ENCODE measurements around the gene DOCK4.

The DOCK4 gene

DNA sequence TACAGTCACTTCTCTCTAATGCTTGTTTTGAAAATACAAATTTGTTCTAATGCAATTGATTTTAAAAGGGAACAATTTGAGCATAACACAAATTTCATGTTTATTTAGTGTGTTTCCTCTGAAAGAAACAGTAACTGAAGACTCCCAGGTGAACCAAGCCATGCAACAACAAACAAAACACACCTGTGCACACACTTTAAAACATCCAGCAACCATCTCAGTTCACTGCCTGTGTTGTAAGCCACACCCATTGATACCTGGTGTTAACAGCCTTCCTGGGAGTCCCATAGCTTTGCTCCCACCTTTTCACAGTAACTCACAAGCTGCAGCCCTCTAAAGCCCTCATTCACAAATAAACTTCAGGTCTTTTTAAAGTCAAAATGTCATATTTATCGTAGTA is 89.3 kb downstream of the DOCK4 start:
- no peaks in the 10 kb centered on the region for H3K9me3 ChIP-seq
- intact Hi-C loops (cut with DNase I; ENCODE audit: low total_unique reads) = no loop called here
- peaks cover 0 to 6% (median 0%) of the 10 kb centered on the region in 4 donors for H3K4me1 ChIP-seq
- DNase-seq = no peak
- H3K36me3 ChIP-seq = no peaks in the 10 kb centered on the region
- TF ChIP-seq, protein P1, sequence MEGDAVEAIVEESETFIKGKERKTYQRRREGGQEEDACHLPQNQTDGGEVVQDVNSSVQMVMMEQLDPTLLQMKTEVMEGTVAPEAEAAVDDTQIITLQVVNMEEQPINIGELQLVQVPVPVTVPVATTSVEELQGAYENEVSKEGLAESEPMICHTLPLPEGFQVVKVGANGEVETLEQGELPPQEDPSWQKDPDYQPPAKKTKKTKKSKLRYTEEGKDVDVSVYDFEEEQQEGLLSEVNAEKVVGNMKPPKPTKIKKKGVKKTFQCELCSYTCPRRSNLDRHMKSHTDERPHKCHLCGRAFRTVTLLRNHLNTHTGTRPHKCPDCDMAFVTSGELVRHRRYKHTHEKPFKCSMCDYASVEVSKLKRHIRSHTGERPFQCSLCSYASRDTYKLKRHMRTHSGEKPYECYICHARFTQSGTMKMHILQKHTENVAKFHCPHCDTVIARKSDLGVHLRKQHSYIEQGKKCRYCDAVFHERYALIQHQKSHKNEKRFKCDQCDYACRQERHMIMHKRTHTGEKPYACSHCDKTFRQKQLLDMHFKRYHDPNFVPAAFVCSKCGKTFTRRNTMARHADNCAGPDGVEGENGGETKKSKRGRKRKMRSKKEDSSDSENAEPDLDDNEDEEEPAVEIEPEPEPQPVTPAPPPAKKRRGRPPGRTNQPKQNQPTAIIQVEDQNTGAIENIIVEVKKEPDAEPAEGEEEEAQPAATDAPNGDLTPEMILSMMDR (IDR thresholded peaks at IDR 0.05) = no peak
- no peaks in the 10 kb centered on the region for H3K27me3 ChIP-seq
- no peak overlapping the region for H3K4me3 ChIP-seq
- no peak overlapping the region for H3K27ac ChIP-seq

DNA sequence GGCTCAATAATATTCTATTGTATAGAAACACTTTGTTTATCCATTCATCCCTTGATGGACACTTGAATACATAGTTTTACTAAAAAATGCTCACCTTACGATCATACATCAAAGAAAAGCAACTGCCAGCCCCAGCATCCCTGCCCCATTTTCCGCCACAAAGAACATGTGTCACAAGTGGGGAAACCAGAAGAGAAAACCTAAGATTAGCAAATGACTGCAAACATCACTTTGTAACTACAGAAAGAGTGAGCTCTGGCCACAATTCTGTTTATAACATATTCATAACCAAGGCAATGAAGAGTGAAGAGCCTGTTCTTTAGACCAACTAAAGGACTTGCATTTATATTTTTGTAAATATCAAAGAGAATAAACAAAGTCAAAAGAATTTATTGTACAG is 89.8 kb downstream of the DOCK4 start:
- Histone ChIP-seq H3K9me3 (no peaks in the 10 kb centered on the region), H3K4me3 (no peak overlapping the region), H3K27ac (no peak overlapping the region), H3K27me3 (no peaks in the 10 kb centered on the region), H3K36me3 (no peaks in the 10 kb centered on the region), H3K4me1 (peaks cover 0 to 6% (median 0%) of the 10 kb centered on the region in 4 donors)
- intact Hi-C loops (cut with DNase I; ENCODE audit: low total_unique reads) = no loop called here
- no peak for DNase-seq
- TF ChIP-seq, protein P1 (IDR thresholded peaks at IDR 0.05) = no peak

DNA sequence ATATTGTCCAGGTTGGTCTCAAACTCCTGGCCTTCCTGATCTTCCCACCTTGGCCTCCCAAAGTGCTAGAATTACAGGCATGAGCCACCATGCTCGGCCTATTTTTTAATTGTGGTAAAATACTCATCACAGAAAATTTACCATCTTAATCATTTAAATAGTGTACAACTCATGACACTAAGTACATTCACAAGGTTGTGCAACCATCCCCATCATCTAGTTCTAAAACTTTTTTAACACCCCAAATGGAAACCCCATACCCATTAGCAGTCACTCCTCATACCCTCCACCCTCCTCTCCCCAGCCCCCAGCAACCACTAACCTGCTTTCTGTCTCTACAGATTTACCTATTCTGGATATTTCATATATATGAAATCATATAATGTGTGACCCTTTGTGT is 90.3 kb downstream of the DOCK4 start:
- no peak for DNase-seq
- H3K27me3 ChIP-seq = no peaks in the 10 kb centered on the region
- intact Hi-C loops (cut with DNase I; ENCODE audit: low total_unique reads) = no loop called here
- H3K9me3 ChIP-seq = no peaks in the 10 kb centered on the region
- H3K4me1 ChIP-seq = peaks cover 0 to 6% (median 0%) of the 10 kb centered on the region in 4 donors
- TF ChIP-seq, protein P1 (IDR thresholded peaks at IDR 0.05) = no peak
- H3K4me3 ChIP-seq = no peak overlapping the region
- H3K27ac ChIP-seq = no peak overlapping the region
- H3K36me3 ChIP-seq = no peaks in the 10 kb centered on the region

DNA sequence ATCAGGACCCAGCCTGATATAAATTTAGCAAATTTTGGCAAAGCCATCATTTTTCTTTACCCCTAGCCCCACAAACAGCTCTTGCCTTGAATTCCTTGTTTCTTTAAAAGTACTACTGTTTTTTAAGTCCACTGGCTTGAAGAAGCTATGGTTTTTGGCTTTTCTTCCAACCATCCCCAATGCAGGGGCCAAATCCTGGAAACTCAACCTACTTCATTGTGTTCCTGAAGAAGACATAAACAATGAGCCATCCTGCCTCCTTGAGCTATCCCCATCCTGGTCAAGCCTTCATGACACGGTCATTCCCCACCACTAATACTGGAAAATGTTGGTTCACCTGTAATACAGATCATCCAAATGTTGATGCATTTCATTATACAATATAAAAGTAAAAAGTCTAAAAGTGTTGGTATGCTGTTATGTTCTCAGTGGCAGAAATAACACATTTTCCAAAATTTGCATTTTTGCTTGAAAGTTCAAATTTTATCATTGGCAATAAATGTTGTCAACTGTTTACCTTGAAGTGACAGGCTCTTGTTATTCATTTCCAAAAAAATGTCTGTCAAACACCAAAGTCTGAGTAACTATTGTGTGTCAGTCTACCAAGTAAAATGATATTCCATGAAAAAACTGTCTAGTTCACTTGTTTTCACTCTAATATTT is 92.2 kb downstream of the DOCK4 start:
- Histone ChIP-seq H3K9me3 (no peaks in the 10 kb centered on the region), H3K36me3 (no peaks in the 10 kb centered on the region), H3K4me3 (no peak overlapping the region), H3K27ac (no peak overlapping the region), H3K27me3 (no peaks in the 10 kb centered on the region), H3K4me1 (peaks cover 0 to 6% (median 0%) of the 10 kb centered on the region in 4 donors)
- TF ChIP-seq, protein P1 (IDR thresholded peaks at IDR 0.05) = no peak
- intact Hi-C loops (cut with DNase I; ENCODE audit: low total_unique reads) = no loop called here
- DNase-seq = no peak

DNA sequence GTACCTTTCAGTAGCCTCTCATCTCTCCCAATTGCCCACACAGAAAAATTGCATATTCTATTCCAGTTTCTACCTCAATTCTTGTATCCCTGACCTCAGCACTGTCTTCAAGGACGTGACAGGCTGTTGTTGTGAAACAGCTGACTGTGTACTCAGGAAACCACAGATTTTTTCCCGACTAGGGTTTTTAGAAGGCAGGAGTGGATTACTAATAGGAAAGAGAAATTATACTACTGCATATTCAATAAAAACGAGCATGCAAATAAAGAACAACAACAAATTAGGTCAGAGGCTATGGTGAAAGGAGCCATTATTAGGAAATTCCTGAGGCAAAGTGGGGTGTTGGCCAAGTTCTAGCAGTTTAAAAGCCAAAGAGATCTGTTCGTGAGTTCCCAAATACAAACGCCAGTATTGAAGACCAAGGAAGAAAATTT is 93.4 kb downstream of the DOCK4 start:
- TF ChIP-seq, protein P1 (IDR thresholded peaks at IDR 0.05) = no peak
- peak in 1 of 2 donors; percentile 57 for DNase-seq
- H3K4me3 ChIP-seq = no peak overlapping the region

More for the DNA sequence above, 93.4 kb downstream of the DOCK4 start:
- intact Hi-C loops (cut with DNase I; ENCODE audit: low total_unique reads) = no loop called here
- Histone ChIP-seq H3K36me3 (no peaks in the 10 kb centered on the region), H3K9me3 (no peaks in the 10 kb centered on the region), H3K4me1 (peaks cover 0 to 6% (median 0%) of the 10 kb centered on the region in 4 donors), H3K27ac (peak overlapping the region in 1 of 2 donors; percentile 30), H3K27me3 (no peaks in the 10 kb centered on the region)
